NCI-H774 (cell line): ENCODE data around the gene SMIM3.
"Not testable (repeated sequence)": the region's sequence is repeated elsewhere in the genome, so short reads cannot be mapped to it uniquely, and the experiment has no call there.

Source experiments
- DNase-seq: peaks from one replicate; lab custom pipeline; 2025; lab: John Stamatoyannopoulos, UW

The SMIM3 gene

DNA sequence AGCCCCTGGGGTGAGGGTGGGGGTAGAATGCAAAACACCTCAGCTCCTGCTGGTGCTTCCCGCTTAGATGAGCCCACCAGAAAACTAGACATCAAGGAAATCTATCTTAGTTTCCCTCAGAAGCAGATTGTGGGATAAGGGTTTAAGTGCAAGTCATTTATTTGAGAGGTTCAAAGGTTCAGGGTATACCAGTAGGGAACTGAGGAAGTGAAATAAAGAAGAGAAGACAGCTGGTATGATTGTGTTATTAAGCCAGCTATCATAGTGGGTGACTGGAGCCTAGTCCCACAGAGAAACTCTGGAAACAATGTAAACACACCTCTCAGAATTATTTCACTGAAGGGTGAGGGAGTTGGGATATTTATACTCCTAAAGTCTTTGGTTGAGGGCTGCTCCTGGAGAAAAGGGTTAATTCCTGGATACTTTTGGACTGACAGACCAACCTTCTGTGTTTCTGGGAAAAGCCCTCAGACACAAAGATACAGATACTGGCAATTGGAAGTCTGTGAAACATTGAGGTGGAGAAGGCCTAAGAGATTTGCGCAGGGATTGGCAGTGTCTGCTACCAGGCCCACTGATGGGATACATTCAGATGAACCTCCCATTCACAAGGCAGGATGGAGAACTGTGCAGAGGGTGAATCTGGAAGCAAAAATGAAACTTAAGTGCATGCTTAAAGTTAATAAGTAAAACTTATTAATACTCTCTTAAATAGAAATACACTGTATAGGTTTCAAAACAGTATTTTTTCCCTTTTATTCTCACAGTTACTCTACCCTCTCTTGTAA lies 13.4 kb upstream of the SMIM3 start:
- DNase-seq = no peak

- no peak for DNase-seq
Observed at GRCh38 chr5:150765799-150766169, 12.8 kb upstream of the SMIM3 start.

GRCh38 chr5:150766251-150766650 lies 12.3 kb upstream of the SMIM3 start:
- DNase-seq = no peak

GRCh38 chr5:150771034-150771795 lies 7.3 kb upstream of the SMIM3 start:
- DNase-seq = no peak

DNA sequence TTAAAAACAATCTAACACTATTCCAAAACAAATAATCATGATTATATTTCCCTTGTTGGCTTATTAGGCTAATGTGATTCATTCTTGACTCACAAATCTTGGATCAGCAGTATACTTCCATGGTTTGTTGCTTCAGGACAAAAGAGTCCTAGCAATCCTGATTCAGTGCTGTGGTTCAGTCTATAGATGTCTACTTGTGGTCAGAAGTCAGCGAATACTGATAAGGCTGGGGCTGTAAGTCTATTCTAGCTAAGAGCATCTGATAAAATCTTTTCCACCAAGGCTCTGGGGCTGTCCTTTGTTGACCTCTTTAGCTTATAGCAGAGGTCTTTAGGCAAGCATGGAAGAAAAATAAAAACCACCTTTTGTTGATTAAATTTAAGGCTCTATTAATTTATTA lies 4.4 kb upstream of the SMIM3 start:
- DNase-seq = no peak

DNA sequence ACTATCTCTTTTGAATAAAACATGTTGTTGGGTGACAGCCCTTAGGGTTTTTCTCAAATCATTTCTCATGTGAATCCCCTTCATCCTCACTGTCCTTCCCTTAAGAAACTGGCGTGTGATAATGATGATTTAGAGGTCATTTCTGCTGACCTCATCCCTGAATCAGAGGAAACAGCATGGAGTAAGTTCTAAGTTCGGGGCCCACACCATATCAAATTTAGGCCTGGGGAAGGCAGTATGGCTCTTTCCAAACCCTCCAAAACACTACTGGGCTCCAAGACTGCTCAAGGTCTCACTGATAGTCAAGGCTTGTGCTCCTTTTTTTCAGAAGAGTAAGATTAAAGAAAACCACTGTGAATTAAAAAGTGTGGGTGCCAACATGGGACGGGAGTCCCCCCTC lies 872 bp upstream of the SMIM3 start:
- no peak for DNase-seq

- peak; percentile 9 for DNase-seq
Observed at GRCh38 chr5:150778088-150778516, 455 bp upstream of the SMIM3 start.

DNA sequence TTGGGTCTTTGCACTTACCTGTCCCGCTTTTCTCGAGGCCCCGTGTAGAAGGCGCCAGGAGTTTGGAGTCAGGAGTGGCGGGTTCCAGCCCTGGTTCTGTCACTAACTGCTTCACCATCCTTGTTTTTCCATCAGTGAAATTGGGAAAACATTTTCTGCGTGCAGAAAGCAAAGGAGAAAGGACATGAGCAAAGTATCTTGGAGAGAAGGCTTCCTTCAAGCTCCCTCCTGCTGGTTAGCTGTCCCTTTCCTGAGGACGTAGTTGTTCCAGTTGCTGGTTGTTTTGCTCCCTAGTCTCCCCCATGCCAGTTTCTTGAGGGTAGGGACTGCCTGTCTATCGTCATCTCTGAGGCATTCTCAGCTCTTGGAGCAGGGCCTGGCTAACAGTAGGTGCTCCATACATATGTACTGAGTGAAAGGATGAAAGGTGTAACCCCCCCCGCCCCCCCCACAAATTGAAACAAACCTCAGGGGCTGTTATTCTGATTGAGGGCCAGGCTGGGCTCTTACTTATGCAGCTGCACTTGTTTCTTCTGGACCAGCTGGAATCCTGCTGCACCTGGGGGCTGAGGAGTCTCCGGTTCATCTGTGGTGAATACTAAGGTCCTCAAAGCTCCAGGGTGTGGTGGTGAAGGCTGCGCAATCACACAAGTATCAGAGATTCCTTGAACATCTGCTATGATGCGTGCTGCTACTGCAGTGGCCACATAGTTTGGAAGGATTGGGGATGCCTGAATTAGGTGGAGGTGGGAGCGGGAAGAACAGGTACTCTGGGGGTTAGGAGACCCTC lies 1.0 kb downstream of the SMIM3 start:
- DNase-seq = no peak

DNA sequence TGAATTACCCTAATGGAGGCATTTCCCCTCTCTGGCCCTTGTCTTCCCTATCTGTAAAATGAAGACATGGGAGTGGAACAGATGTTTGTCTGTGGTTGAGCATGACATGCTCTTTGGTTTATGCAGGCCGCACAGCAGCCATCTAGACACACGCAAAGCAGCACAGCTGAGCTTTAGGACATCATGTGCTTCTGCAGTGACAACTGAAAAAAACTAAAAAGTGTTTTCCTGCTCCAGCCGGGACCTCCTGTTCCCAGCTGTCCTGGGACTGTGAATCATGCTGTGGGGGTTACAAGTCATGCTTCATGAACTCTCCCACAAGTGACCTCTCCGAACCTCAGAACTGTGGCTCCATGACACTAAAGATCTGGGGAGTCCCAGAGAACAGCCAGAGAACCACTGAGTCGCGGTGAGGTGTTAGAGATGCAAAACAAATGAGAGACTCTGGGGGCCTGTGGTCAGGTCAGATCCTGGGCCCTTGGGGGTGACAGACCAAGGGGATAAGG lies 1.7 kb downstream of the SMIM3 start:
- no peak for DNase-seq

DNA sequence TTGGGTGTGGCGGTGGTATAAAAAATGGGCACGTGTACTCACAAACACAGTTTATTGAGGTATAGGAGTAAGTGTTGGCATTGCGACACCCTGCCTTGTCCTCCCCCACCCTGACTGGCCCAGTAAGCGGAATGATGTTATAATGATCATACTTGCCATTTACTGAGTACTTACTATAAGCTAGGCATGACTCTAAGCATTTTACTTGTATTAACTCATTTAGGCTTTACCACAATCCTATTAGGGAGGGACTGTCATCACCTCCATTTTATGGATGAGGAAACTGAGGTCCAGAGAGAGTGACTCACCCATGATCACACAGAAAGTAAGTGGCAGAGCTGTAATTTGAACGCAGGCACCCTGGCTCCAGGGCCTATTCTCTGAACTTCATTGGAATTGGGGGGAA lies 2.3 kb downstream of the SMIM3 start:
- no peak for DNase-seq

DNA sequence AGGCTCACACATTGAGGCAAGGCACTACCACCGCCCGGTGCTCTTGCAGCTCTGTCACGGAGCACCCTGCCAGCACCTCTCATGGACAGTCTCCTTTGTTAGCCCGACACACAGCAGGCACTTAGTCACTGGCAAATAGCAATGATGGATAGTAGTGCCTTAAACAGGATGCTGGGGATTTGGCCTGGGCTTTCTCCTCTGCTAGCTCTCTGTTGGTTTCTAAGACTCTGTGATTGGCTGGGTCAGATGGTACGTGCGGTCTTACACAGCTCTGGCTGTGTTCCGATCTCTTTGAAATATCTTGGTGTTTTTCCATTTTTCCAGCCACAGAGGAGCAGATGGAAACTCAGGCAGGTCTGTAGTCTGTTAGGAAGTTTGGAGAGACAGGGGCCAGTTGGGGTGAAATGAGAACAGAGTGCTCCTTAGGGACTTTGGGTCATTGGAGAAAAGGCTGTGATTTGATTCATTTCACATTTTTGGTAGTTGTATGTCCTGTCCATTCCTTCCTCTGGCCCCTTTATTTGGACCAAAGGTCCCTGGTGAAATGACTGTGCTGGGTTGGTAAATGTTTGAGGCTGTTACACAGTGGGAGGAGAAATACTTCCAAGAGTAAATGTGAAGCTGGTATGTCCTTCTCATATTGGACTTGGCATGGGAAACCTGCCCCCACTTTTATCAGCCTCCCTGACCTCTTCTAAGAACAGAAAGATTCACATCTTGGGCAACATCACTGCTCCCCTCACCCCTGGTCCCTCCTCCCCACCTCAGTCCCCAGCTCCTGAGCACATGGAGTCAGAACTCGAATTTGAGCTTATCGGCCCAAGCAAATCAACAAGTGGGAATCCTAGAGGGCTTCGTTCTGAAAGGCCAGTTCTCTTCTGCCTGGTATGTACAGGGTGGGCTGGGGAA lies 3.4 kb downstream of the SMIM3 start:
- peak; percentile 59 for DNase-seq

- DNase-seq = no peak
Observed at GRCh38 chr5:150782850-150783249, 4.3 kb downstream of the SMIM3 start.

- peak; percentile 82 for DNase-seq
Observed at GRCh38 chr5:150783422-150783928, 4.9 kb downstream of the SMIM3 start.

DNA sequence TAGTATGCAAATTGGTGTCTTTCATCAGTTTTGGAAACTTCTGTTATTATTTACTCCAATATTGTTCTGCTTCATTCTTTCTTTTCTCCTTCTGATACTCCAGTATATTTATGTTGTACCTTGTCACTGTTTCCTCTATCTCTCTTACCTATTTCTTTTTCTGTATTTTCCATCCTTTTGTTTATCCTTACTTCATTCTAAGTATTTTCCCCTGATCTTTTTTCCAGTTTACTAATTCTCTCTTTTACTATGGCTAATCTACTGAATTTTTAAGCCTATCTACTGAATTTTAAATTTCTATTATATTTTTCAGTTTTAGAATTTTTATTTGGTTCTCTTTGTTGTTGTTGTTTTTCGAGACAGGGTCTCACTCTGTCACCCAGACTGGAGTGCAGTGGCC lies 7.4 kb downstream of the SMIM3 start:
- no peak for DNase-seq

- DNase-seq = no peak
Observed at GRCh38 chr5:150786876-150787275, 8.3 kb downstream of the SMIM3 start.

DNA sequence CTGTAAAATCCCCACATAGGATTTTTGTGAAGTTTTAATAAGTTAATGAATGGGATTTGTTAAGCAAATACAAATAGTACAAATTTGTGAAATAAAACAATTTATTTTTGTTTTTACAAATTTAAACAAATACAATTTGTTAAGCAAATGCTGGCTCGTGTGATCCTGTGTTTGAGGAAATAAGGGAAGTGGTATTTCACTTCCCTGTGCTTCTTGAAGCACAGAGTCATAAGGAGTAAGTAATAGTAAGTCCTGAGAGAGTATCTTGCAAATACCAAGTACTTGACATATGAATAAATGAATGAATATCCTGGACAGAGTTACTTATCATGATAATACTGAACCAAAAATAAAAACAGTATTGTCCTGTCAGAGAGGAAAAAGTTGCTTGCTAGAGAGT lies 9.1 kb downstream of the SMIM3 start:
- no peak for DNase-seq

DNA sequence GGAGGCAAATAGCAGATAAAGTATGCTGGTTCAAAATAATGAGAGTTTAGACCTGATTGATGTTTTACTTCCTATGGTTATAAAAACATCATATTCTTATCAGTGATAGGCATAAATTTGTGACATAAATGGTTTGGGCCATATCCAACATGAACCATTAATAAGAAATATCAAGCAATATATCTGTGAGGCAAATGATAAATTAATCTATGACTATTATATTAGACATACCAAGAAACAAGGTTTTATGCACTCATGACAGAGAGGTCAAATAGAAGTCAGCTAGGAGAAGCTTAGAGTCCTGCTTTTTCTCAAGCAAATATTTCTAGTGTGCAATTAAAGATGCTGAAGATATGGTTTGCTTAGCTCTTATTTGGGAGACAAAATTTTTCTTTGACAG lies 10.4 kb downstream of the SMIM3 start:
- no peak for DNase-seq

- no peak for DNase-seq
Observed at GRCh38 chr5:150789450-150789849, 10.9 kb downstream of the SMIM3 start.

DNA sequence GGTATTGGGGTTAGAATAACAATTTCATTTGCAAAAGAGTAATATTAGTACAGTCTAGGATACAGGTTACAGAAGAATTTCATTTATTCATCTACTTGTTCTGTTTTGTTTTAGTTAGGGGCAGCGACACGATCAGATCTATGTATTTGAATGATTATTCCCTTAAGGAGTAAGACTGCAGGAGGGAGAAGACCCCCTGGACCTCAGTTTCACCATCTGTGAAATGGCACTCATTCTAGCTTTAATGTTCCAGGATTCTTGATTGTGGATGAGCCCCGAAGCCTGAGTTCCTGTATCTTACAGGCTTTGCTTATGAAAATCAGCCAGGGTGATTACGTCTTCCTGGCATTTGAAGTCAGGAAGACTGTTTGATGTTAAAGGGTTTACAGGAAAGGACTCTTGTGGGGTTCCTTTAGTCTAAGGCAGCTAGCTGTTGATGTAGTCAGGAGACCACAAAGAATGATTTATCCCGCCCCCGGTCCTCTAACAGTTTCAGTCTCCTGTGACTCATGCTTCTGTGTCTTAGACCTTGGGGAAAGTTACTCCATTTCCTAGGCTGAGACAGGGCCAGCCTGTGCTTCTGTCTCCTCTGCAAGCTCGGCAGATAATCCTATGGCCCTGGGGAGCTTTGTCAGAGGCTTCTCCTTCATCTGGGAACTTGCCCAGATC lies 11.5 kb downstream of the SMIM3 start:
- DNase-seq = no peak

- DNase-seq = no peak
Observed at GRCh38 chr5:150791536-150791935, 13.0 kb downstream of the SMIM3 start.

DNA sequence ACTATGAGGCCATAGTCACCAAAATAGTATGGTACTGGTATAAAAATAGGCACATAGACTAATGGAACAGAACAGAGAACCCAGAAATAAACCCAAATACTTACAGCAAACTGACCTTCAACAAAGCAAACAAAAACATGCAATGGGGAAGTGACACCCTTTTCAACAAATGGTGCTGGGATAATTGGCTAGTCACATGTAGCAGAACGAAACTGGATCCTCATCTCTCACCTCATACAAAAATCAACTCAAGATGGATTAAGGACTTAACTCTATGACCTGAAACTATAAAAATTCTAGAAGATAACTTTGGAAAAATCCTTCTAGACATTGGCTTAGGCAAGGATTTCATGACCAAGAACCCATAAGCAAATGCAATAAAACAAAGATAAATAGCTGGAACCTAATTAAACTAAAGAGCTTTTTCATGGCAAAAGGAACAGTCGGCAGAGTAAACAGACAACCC lies 14.9 kb downstream of the SMIM3 start:
- not testable (repeated sequence) for DNase-seq
